ENCODE measurements around the gene FOXP3.

GRCh38 chrX:49225858-49226257 lies 38.7 kb downstream of the FOXP3 start:
- TF ChIP-seq CTCF (IDR thresholded peaks at IDR 0.05): no peak
- TF ChIP-seq POLR2A (IDR thresholded peaks at IDR 0.05): no peak
- no peak for TF ChIP-seq POLR2AphosphoS5 (IDR thresholded peaks at IDR 0.05; ENCODE audit: insufficient read depth in 1 of 2, low read depth in 1 of 2)

Data from vagina (tissue), 2 donors.